Midbrain (tissue), 1 donor: ENCODE results near the gene SLC45A1.
"Not testable (repeated sequence)": the region's sequence is repeated elsewhere in the genome, so short reads cannot be mapped to it uniquely, and the experiment has no call there.

Experiments used
- DNase-seq: peaks from one replicate; lab custom pipeline; 2025; lab: John Stamatoyannopoulos, UW

The SLC45A1 gene

DNA sequence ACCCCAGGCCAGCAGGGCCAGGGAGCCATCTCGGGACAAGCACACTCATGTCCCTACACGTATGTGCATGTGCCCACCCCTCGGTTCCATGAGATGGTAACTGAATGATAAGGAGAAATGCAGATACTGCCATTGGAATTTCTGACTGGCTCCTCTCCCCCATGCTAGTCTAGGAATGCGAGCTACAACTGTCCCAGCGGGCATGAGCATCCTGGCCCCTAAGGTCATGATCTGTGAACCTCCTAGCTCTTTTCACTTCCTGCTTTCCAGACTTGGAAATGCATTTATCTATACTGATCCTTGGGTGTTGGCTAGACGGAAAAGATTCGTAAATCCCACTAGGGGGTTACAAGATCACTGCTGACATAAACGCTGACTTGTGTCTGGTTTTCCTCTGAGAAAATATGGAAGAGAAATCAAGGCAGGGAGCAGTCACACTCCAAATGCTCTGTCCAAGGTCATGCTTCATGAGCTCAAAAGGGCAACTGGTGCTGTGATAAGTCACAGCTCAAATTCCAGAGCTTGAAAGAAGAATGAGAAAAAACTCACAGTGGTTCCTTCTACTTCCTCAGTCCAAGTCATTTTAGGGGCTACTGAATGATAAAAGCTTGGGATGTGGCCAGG, 49.8 kb downstream of the SLC45A1 start:
- DNase-seq: no peak

DNA sequence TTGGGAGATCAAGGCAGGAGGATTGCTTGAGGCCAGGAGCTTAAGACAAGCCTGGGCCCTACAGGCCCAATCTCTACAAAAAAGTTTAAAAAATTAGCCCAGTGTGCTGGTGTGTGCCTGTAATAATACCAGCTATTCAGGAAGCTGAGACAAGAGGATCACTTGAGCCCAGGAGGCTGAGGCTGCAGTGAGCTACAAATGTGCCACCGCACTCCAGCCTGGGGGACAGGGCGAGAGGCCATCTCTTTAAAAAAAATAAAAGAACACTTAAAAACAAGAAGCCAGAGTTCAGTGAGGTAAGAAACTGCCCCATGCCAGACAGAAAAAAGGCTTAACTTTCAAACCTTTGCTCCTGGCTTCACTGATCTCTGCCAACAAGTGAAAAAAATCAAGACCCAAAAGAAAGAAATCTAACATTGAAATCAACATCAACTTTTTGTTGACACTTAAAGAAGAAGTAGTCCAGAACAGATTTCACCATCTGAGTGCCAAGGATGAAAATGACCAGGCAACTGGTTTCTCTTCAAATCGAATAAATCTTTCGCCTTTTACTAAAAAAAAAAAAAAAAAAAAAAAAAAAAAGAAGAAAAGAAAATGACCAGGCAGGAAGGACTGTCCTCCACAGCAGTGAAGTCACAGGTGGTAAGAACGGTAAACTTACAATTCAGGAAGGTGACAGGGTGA, 51.2 kb downstream of the SLC45A1 start:
- no peak for DNase-seq

DNA sequence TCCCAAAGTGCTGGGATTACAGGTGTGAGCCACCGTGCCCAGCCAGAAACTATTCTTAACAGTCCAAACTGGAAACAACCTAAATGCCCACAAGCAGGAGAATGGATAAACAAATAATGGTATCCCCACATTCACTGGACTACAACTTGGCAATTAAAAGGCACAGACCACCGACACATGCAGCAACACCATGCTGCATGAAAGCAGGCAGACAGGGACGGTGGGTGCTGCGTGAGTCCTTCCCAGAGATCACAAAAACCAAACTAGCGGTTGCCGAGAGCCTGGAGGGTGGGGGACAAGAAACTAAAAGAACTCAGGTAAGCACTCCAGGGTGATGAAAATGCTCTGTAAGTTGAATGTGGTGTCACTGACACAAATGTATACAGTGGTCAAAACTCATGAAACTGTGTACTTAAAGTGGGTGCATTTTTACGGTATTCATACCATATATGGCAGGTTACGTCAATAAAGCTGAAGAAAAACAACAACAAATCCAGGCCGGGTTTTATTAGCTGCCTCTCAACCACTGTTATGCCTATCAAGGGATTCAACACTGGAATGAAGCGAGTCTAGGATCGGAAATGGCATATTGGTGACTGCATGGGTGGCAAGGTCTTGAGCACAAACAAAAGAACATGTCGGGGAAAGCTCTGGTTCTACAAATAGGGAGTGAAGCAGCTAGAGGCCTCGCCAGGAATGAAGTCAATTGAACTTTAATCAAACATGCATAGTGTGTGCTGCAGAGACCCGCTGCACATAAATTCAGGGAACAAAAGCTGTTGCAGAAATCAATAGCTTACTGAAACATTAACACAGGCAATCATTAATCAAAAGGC, 52.4 kb downstream of the SLC45A1 start:
- peak; percentile 31 for DNase-seq

- DNase-seq: peak; percentile 47
Observed at GRCh38 chr1:8370905-8371315, 53.0 kb downstream of the SLC45A1 start.

GRCh38 chr1:8371372-8371991, 53.6 kb downstream of the SLC45A1 start:
- DNase-seq: peak; percentile 47

GRCh38 chr1:8373125-8373524, 55.2 kb downstream of the SLC45A1 start:
- DNase-seq: no peak

DNA sequence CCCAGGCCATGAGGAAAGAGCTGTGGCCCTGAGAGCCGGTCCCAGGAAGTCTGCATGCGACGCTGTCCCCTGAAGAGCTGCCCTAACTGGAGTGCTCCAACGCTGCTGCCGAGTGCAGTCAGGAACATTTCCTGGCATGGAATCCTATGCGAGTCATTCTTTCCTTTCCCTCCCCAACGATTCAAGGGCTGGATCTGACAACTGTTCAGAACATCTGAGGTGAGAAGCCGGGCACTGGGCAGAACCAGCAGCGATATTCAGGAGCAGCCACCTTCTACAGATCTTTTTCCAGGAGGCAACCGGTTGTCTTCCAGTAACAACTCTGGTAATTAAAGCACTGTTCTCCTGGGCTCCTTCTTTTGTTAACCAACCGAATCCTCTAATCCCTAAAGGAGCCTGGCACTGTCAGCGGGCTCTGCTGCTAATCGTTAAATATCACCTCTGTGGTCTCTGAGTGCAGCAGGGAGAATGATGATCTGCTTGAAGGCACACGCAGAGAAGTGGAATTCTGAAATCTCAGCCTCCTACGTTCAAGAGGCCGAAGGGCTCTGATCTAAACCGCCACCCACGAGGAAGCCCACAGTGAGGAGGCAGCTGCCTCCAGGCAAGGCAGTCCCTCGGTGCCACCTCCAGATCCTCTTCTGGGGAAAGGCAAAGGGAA, 55.8 kb downstream of the SLC45A1 start:
- peak; percentile 56 for DNase-seq

- no peak for DNase-seq
Observed at GRCh38 chr1:8374356-8374755, 56.4 kb downstream of the SLC45A1 start.

DNA sequence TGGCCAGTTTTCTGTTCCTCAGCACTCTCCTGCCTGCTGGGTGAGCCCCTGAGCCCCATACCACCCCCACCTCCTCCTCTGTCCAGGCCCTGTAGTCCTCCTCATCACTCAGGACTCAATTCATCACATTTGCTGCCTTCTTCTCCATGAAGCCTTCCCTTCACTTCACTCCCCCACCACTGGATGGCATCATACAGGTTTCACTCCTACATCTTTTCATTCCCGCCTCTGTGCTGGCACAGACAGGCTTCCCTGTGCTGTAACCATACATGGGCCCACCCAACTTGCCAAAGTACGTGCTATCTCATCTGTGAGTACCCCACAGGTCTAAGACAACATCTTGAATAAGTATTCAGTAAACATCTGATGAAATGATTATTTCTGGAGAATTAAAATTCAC, 56.9 kb downstream of the SLC45A1 start:
- no peak for DNase-seq

DNA sequence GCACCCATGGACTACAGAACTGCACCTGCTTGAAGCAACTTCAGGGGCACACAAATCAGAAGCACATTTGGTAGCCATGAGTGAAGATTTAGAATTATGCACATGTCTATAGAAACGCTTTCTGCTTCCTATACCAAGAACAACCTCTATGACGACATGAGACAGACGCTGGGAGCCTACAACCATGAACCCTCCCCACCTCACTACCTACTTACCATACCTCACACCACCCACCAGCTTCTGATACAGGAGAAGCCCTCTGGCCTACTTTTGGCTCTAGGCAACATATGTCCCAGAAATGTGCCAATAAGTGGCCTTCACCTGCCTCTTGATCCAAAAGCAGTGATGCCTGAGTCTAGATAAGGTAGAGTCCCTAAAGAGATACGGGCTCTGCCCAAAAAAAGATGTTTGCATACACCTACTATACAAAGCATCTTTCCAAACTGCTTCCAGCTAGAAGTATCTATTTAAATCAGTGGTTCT, 58.5 kb downstream of the SLC45A1 start:
- no peak for DNase-seq

DNA sequence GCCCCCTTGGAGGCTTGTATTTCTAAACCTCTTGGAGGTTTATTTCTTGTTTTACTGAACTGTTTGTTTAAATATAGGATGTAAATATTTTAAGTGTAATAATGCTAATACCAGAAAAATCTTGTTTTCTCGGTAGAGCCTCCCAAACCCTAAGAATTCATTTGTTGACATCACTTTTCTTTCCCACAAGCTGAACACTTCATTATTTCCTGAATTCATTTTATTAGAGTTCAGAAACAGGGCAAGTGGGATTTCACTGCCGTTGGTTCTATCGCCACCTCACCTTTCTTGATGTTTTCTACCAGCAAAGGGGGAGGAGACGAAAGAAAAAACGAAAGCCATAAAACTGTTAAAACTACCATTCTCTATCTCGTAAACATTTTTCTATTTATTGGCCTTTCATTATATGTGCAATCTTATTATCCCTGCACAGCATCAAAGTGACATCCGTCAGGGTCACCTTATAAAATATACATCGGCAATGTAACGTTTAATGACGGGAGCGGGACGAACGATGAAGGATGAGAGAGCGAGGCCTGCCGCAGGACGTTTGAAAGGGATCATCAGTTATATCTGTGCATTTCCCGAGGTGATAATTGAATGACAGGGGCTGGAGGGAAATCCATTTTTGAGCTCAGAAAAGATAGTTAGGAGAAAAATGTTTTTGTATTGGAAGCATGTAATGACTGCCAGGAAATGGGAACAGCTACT, 59.5 kb downstream of the SLC45A1 start:
- DNase-seq: no peak

GRCh38 chr1:8378178-8378577, 60.3 kb downstream of the SLC45A1 start:
- DNase-seq: no peak

DNA sequence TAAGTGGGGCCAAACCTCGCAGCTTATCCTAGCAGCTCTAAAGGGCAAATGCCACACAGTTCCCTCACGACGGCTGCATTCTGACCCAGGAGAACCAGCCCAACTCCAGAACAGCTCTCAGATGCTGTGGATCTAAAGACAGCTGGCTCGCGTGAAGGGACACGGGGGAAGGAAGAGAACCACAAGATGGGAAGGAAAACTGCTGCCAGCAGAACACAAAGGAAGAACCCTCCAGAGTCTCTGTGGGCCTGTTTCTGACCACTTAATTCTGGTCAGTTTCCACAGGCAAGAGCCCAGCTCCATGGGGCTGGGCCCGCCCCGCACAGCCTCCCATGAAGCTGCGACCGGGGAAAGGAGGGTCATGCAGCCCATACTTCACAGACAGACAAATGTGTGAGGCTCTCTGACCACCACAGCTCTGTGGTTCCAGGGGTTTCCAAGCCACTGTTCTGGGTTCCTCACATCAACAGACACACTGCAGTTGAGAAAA, 61.1 kb downstream of the SLC45A1 start:
- DNase-seq: no peak

- no peak for DNase-seq
Observed at GRCh38 chr1:8379513-8380186, 61.7 kb downstream of the SLC45A1 start.

DNA sequence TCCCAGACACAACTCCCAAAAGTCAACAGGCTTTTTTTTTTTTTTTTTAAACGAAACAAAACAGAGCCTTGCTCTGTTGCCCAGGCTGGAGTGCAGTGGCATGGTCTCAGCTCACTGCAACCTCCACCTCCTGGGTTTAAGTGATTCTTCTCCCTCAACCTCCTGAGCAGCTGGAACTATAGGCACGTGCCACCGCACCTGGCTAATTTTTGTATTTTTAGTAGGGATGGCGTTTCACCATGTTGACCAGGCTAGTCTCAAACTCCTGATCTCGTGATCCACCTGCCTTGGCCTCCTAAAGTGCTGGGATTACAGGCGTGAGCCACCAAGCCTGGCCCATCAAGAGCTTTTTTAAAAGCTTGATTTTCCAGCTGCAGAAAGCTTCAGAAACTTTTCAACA, 62.4 kb downstream of the SLC45A1 start:
- DNase-seq: not testable (repeated sequence)

DNA sequence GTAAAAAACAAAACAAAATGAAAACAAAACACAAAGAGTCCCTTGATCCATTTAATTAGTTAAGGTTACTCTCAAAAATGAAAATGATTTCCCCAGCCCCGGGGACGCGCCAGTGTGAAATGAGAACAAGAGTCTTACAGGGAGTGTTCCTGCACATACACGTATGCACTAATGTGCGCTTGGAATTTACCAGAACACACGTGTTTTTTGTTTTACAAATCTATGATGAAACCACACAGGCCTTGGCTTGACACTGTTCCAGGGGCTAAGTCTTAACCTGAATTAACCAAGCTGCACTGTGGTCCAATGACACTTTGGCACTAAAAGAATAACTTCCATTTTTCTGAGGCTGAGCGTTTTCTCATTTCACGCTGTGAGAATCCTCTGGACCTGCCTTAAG, 63.7 kb downstream of the SLC45A1 start:
- peak; percentile 58 for DNase-seq

DNA sequence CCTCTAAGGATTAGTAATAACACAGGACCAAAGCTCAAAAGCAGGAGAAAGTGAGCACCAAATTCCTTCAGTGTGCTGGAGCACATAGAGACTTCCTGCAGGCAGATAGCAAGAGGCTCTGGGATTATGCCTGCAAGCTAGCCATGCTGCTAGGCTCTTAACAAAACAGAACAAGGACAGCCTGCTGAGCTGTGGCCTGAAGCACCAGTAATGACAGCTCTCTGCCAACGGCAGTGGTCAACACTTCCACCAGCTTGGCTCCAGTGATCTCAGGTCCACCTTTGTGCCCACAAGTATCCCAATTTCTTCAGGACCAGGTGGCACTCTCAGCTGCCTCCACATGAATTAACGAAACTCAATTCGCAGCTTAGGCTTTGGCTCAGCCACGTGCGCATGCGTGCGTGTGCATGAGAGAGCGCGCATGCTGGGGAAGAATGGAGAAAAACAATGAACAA, 64.2 kb downstream of the SLC45A1 start:
- DNase-seq: peak; percentile 73

DNA sequence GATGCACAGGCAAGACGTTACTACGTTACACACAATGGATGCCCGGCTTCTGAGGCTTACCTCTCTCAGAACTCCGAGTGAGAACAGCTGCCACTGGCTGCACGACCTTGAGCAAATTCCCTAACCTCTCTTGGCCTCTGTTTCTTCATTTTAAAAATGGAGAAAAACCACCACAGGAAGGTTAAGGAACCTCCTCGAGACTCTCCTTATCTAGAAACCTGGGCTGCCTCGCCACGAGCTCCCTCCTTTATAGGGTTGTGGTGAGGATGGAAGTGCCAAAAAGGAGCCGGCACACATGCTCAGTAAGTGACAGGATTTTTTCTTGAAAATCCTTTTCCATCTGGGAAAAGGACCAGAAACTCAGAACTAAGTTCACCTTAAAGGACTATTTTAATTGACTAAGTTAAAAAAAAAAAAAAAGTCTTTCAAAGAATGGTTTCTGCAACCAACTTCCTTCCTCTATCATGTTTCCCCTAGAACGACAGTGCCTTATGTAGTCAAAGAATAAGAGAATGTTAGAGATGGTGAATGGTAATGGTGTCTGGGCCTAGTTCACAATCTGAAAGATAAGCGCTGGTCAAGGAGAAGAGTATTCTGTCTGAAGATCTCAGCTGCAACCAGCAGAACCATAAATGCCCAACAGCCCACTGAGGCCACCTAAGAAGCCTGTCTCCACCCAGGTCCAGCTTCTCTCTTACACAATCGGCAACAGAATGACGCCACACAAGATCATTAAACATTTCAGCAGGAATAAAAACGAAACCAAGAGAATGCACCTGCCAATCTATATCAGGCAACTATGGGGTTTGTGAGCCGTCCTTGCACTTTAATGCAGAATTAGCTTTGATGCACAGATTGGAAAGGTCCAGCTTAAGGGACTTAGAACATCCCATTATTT, 64.9 kb downstream of the SLC45A1 start:
- no peak for DNase-seq

- no peak for DNase-seq
Observed at GRCh38 chr1:8384088-8384487, 66.2 kb downstream of the SLC45A1 start.
